NCI-H82 (cell line): ENCODE data around the gene MYO18A.

Experiments used
- DNase-seq: peaks from one replicate; lab custom pipeline; 2025; lab: John Stamatoyannopoulos, UW

Gene MYO18A

DNA sequence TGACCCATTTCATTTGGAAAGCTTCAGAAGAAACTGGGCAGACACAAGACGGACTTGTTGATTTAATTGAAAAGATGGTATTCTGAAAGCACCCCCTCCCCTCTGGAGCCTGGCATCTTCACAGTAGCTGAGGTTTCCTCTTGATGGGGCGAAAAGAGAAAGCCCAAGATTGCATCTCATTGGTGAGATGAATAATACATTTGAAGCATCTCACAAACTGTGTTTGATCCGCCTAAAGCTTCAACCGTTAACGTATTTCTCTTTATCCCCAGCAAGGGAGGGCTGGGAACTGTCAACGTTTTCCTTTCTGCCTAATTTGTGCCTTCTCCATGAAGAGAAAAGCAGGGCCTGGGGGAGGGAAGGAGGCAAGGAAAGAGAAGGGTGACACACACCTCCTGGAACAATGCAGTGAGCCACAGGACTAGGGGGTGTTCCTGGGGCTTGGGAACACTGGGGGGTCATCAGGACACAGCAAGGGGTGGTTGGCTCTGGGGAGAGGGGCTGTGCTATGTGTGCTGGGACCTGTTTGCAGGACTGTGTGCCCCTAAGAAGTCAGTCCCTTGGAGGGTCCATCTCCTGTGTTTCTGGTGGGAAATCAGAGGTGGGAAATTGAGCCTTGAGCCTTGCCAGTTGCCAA lies 155.8 kb downstream of the MYO18A start:
- DNase-seq = no peak

DNA sequence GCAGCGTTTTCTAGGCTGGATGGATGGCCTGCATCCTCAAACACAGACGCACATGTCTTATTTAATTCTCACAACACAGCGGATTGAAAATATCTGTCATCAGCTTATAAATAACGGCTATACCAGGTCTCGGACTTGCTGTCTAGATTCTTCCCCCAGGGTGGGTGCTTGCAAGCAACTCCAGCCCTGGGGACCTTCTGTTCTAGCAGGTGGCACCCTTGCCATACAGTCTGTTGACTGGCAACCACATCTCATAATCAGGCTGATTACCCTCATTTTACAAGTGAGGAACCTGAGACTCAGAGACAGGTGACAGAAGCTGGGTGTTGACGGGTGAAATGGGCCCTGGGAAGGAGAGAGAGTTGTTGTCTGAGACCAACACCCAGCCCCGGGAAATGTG lies 158.1 kb downstream of the MYO18A start:
- no peak for DNase-seq

GRCh38 chr17:29021226-29021625 lies 159.0 kb downstream of the MYO18A start:
- DNase-seq = no peak
